ENCODE measurements around the gene HCFC1R1. TPM values are rescaled to one million over a fixed set of nuclear protein-coding genes. Genes with fewer than 3 reads are reported as not detected.

HCFC1R1 gene
- total and polyA plus RNA-seq, 9 donors, result 68.0 to 138 (median 84.4) TPM

GRCh38 chr16:3035972-3036725 is 12.4 kb upstream of the HCFC1R1 start:
- peaks cover 90% of the 10 kb centered on the region for H3K27me3 ChIP-seq (ENCODE audit: control insufficient read depth, insufficient read depth, low read length)
- H3K4me1 ChIP-seq (ENCODE audit: control insufficient read depth, insufficient read depth, low read length), result peaks cover 4% of the 10 kb centered on the region
- WGBS (ENCODE audit: insufficient coverage), result 2% methylated on average over 40 of the region's 40 CpGs
- H3K4me3 ChIP-seq (ENCODE audit: low read length), result no peak overlapping the region
- H3K9me3 ChIP-seq (replicated peaks; ENCODE audit: control insufficient read depth, low read depth, low read length), result no peaks in the 10 kb centered on the region
- no peak for DNase-seq
- H3K27ac ChIP-seq (ENCODE audit: low read length), result no peak overlapping the region
- H3K36me3 ChIP-seq (ENCODE audit: control insufficient read depth, insufficient read depth, low read length), result no peaks in the 10 kb centered on the region

- DNase-seq, result no peak
- 38% methylated on average over 18 of the region's 19 CpGs for WGBS (ENCODE audit: insufficient coverage)
- no peak overlapping the region for H3K27ac ChIP-seq (ENCODE audit: low read length)
- H3K4me1 ChIP-seq (ENCODE audit: control insufficient read depth, insufficient read depth, low read length), result peaks cover 4% of the 10 kb centered on the region
- H3K36me3 ChIP-seq (ENCODE audit: control insufficient read depth, insufficient read depth, low read length), result no peaks in the 10 kb centered on the region
- no peaks in the 10 kb centered on the region for H3K9me3 ChIP-seq (replicated peaks; ENCODE audit: control insufficient read depth, low read depth, low read length)
- H3K27me3 ChIP-seq (ENCODE audit: control insufficient read depth, insufficient read depth, low read length), result peaks cover 96% of the 10 kb centered on the region
- no peak overlapping the region for H3K4me3 ChIP-seq (ENCODE audit: low read length)
Observed at GRCh38 chr16:3035289-3035971, 11.7 kb upstream of the HCFC1R1 start.

- H3K27me3 ChIP-seq (ENCODE audit: control insufficient read depth, insufficient read depth, low read length), result peaks cover 92% of the 10 kb centered on the region
Observed at GRCh38 chr16:3032624-3033023, 8.9 kb upstream of the HCFC1R1 start.

GRCh38 chr16:3030222-3031212 is 6.8 kb upstream of the HCFC1R1 start:
- 66% methylated on average over 28 of the region's 33 CpGs for WGBS (ENCODE audit: insufficient coverage)
- Histone ChIP-seq H3K27me3 (ENCODE audit: control insufficient read depth, insufficient read depth, low read length) (peaks cover 71% of the 10 kb centered on the region), H3K9me3 (replicated peaks; ENCODE audit: control insufficient read depth, low read depth, low read length) (no peaks in the 10 kb centered on the region), H3K4me3 (ENCODE audit: low read length) (no peak overlapping the region), H3K36me3 (ENCODE audit: control insufficient read depth, insufficient read depth, low read length) (peaks cover 19% of the 10 kb centered on the region), H3K27ac (ENCODE audit: low read length) (no peak overlapping the region), H3K4me1 (ENCODE audit: control insufficient read depth, insufficient read depth, low read length) (peaks cover 31% of the 10 kb centered on the region)
- no peak for DNase-seq

More at GRCh38 chr16:3032624-3033023, 8.9 kb upstream of the HCFC1R1 start:
- Histone ChIP-seq H3K4me1 (ENCODE audit: control insufficient read depth, insufficient read depth, low read length) (peaks cover 27% of the 10 kb centered on the region), H3K36me3 (ENCODE audit: control insufficient read depth, insufficient read depth, low read length) (no peaks in the 10 kb centered on the region), H3K4me3 (ENCODE audit: low read length) (no peak overlapping the region), H3K9me3 (replicated peaks; ENCODE audit: control insufficient read depth, low read depth, low read length) (no peaks in the 10 kb centered on the region), H3K27ac (ENCODE audit: low read length) (no peak overlapping the region)
- no peak for DNase-seq
- 41% methylated on average over 7 of the region's 7 CpGs for WGBS (ENCODE audit: insufficient coverage)

- DNase-seq, result no peak
- peaks cover 31% of the 10 kb centered on the region for H3K4me1 ChIP-seq (ENCODE audit: control insufficient read depth, insufficient read depth, low read length)
- no peak overlapping the region for H3K27ac ChIP-seq (ENCODE audit: low read length)
- H3K27me3 ChIP-seq (ENCODE audit: control insufficient read depth, insufficient read depth, low read length), result peaks cover 62% of the 10 kb centered on the region
- no peak overlapping the region for H3K4me3 ChIP-seq (ENCODE audit: low read length)
- no peaks in the 10 kb centered on the region for H3K9me3 ChIP-seq (replicated peaks; ENCODE audit: control insufficient read depth, low read depth, low read length)
- peaks cover 24% of the 10 kb centered on the region for H3K36me3 ChIP-seq (ENCODE audit: control insufficient read depth, insufficient read depth, low read length)
- 10% methylated on average over 57 of the region's 59 CpGs for WGBS (ENCODE audit: insufficient coverage)
Observed at GRCh38 chr16:3029491-3030221, 5.9 kb upstream of the HCFC1R1 start.

GRCh38 chr16:3028716-3029319 is 5.1 kb upstream of the HCFC1R1 start:
- Histone ChIP-seq H3K27ac (ENCODE audit: low read length) (no peak overlapping the region), H3K9me3 (replicated peaks; ENCODE audit: control insufficient read depth, low read depth, low read length) (no peaks in the 10 kb centered on the region), H3K27me3 (ENCODE audit: control insufficient read depth, insufficient read depth, low read length) (peaks cover 54% of the 10 kb centered on the region), H3K4me3 (ENCODE audit: low read length) (no peak overlapping the region), H3K4me1 (ENCODE audit: control insufficient read depth, insufficient read depth, low read length) (peaks cover 34% of the 10 kb centered on the region), H3K36me3 (ENCODE audit: control insufficient read depth, insufficient read depth, low read length) (peaks cover 24% of the 10 kb centered on the region)
- DNase-seq, result no peak
- 18% methylated on average over 11 of the region's 15 CpGs for WGBS (ENCODE audit: insufficient coverage)

- Histone ChIP-seq H3K36me3 (ENCODE audit: control insufficient read depth, insufficient read depth, low read length) (peaks cover 24% of the 10 kb centered on the region), H3K27ac (ENCODE audit: low read length) (peak overlapping the region; percentile 13), H3K4me1 (ENCODE audit: control insufficient read depth, insufficient read depth, low read length) (peaks cover 40% of the 10 kb centered on the region), H3K4me3 (ENCODE audit: low read length) (no peak overlapping the region), H3K27me3 (ENCODE audit: control insufficient read depth, insufficient read depth, low read length) (peaks cover 47% of the 10 kb centered on the region), H3K9me3 (replicated peaks; ENCODE audit: control insufficient read depth, low read depth, low read length) (no peaks in the 10 kb centered on the region)
- 8% methylated on average over 58 of the region's 58 CpGs for WGBS (ENCODE audit: insufficient coverage)
- peak; percentile 75 for DNase-seq
Observed at GRCh38 chr16:3027983-3028715, 4.4 kb upstream of the HCFC1R1 start.

- WGBS (ENCODE audit: insufficient coverage), result 80% methylated on average over 3 of the region's 8 CpGs
Observed at GRCh38 chr16:3027489-3027795, 3.7 kb upstream of the HCFC1R1 start.

More at GRCh38 chr16:3027489-3027795, 3.7 kb upstream of the HCFC1R1 start:
- Histone ChIP-seq H3K4me3 (ENCODE audit: low read length) (no peak overlapping the region), H3K36me3 (ENCODE audit: control insufficient read depth, insufficient read depth, low read length) (peaks cover 24% of the 10 kb centered on the region), H3K27ac (ENCODE audit: low read length) (no peak overlapping the region), H3K9me3 (replicated peaks; ENCODE audit: control insufficient read depth, low read depth, low read length) (no peaks in the 10 kb centered on the region), H3K4me1 (ENCODE audit: control insufficient read depth, insufficient read depth, low read length) (peaks cover 47% of the 10 kb centered on the region), H3K27me3 (ENCODE audit: control insufficient read depth, insufficient read depth, low read length) (peaks cover 40% of the 10 kb centered on the region)
- no peak for DNase-seq
